Smooth muscle cell of bladder (primary cell): ENCODE data around the gene GRIN1. TPM values are rescaled to one million over a fixed set of nuclear protein-coding genes. Genes with fewer than 3 reads are reported as not detected.

ENCODE experiments used
- total RNA-seq: library from RNA; depleted of rRNA; stranded (reverse); fragments of >200 nt; gene quantifications from 2 replicates; pipeline ENCODE4 v1.2.3, GENCODE V29; 2014

Gene GRIN1
- under 0.01 TPM in 1 of 2 replicates, not detected in the other for total RNA-seq

DNA sequence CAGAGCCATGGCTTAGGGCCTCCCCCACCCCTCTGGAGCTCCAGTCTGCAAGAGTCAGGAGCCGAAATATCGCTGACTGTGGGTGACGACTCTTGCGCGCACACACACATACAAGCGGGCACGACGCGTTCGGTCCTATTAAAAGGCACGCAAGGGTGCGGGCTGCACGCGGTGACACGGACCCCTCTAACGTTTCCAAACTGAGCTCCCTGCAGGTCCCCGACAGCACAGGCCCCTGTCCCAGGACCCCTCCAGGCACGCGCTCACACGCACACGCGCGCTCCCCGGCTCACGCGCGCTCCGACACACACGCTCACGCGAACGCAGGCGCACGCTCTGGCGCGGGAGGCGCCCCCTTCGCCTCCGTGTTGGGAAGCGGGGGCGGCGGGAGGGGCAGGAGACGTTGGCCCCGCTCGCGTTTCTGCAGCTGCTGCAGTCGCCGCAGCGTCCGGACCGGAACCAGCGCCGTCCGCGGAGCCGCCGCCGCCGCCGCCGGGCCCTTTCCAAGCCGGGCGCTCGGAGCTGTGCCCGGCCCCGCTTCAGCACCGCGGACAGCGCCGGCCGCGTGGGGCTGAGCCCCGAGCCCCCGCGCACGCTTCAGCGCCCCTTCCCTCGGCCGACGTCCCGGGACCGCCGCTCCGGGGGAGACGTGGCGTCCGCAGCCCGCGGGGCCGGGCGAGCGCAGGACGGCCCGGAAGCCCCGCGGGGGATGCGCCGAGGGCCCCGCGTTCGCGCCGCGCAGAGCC, at the start of gene GRIN1:
Gene GRIN1, plus strand, starts transcription at position 433 of the 746 bp plus-strand sequence. CDS start 333 bp downstream, outside the sequence.

GRCh38 chr9:137114613-137115393, 24.2 kb upstream of the GRIN1 start, which contains the start of gene DPP7:
Gene DPP7 (minus strand): TSS chr9:137114733. CDS start chr9:137114713, 20 bp downstream.

DNA sequence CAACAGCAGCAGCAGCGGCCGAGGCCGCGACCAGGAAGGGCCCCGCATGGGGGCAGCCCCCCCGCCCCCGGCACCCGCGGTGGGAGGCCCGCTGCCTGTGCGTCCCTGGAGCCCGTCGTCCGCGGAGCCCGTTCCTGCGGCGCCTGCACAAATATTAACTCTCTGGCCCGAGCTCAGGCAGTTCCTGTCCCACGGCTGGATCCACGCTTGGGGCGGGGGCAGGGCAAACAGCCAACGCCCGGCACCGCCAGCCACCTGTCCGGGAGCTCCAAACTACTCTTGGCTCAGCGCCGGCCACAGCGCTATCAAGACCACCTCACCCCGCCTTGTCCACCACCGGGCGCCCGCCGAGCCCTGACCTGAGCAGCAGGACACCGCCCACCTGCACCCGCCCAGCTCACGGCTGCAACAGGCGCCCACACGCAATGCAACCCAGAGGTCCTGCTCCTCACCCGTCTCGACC, 31.0 kb downstream of the GRIN1 start, which contains the start of gene LRRC26:
Gene LRRC26, minus strand, starts transcription at position 156 of the 463 bp plus-strand sequence. Its CDS starts 108 bp downstream, at position 48.

DNA sequence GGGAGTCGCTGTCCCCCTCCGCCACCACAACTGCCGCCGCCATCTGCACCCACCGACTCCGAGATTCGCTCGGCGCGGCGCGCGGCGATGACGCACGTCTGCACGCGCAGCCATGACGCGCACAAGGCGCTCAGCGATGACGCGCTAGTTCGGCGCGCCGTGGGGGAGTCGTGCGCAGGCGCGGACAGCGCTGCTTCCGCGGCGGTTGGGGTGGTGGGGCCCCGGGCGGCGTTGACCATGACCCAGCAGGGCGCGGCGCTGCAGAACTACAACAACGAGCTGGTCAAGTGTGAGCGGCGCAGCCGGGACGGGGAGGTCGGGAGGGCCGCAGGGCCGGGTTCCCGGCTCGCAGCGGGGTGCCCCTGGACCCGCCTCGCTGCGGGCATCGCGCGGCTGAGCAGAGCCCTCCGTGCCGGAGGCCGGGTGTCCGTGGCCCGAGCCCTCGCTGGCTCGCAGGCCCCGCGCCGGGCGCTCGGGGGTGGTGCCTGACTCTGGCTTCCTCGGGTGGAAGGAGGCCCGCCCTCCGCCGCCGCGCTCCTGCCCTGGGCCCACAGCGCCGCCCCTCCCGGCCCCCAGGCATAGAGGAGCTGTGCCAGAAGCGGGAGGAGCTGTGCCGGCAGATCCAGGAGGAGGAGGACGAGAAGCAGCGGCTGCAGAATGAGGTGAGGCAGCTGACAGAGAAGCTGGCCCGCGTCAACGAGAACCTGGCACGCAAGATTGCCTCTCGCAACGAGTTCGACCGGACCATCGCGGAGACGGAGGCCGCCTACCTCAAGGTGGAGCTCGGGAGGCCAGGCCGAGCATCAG, 49.7 kb downstream of the GRIN1 start, which contains the start of the genes ANAPC2 and SSNA1:
Gene ANAPC2, minus strand, starts transcription at position 71 of the 807 bp plus-strand sequence. Its CDS starts 28 bp downstream, at position 43.
Gene SSNA1, plus strand, starts transcription at position 187 of the 807 bp plus-strand sequence. Its CDS starts 51 bp downstream, at position 238.

DNA sequence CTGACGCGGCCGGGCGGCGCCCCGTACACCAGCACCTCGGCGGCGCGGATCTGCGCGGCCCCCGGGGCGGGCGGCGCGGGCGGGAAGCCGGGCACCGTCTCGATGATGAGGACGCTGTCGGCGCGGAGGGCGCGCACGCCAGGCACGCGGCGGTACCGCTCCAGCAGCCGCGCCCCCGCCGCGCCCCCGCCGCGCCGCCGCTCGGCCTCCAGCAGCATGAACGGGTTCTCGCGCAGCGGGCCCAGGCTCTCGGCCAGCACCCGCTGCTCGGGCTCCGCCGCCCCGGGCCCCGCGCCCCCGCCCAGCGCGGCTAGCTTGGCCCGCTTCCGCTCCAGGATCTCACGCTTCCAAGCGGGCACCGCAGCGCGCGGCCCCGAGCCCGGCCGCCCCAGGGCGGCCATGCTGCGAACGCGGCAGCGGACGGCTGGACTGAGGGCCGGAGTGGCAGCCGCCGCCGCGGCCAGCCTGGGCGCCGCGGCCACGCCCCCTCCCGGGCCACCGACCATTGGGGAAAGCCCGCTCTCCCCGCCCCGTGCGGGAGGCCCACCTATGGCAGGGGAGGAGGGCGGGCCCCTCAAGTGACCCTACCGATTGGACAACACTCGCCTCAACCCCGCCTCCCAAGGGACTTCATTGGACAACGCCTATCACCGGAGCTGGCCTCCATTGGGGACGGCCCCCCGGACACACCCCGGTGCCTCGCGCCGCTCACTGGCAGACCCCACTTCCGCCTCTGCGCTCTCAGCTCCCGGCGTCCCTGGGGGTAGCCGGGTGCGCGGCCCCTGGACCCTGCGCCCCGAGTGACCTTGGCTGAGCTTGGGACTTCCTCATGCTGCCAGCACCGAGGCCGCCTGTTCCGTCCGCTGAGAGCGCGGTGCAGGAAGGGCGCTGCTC, 61.6 kb downstream of the GRIN1 start, which contains the start of gene TPRN:
Gene TPRN, minus strand, starts transcription at position 431 of the 894 bp plus-strand sequence. Its CDS starts 30 bp downstream, at position 401.

DNA sequence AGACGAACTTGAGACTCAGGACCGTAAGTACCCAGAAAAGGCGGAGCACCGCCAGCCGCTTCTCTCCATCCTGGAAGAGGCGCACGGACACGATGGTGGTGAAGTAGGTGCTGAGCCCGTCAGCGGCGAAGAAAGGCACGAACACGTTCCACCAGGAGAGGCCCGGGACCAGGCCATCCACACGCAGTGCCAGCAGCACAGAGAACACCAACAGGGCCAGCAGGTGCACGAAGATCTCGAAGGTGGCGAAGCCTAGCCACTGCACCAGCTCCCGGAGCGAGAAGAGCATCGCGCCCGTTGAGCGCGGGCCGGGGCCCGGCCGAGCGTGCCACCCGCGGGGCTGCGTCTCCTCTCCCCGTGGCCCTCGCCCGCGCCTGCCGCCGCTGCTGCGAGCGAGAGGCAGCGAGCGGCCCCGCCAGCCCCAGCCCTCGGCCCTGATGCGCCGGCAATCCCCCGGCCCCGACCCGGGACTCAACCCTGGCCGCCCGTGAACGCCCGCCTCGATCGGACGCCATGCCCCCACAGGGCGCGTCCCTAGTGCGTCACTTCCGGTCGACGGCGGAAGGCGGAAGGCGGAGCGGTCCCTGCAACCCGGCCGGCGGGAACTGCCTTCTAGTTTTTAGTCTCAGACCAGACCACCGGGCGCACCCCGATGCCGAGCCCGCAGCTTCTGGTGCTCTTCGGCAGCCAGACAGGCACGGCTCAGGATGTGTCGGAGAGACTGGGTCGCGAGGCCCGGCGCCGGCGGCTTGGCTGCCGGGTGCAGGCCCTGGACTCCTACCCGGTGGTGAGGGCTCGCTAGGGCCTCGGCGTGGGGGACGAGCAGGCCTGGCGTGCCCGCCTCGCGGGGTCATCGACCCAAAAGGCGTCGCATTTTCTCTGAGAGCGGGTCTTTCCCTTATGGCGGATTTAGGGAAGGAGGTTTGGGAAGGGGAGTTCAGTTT, 66.4 kb downstream of the GRIN1 start, which contains the start of the genes NDOR1 and TMEM203:
Gene NDOR1, plus strand, starts transcription at position 575 of the 944 bp plus-strand sequence. Its CDS starts 78 bp downstream, at position 653.
Gene TMEM203, minus strand, starts transcription at position 523 of the 944 bp plus-strand sequence. Its CDS starts 234 bp downstream, at position 289.

Other genes with a start within 250 kb of the GRIN1 start
- 116 and 152 TPM in 2 replicates for gene FBXW5, start 194.4 kb upstream of the GRIN1 start, total RNA-seq
- gene C8G, start 193.9 kb upstream of the GRIN1 start, total RNA-seq, result 0.14 TPM in 1 of 2 replicates, not detected in the other
- 0.28 TPM in 1 of 2 replicates, not detected in the other for gene LCN12, start 186.9 kb upstream of the GRIN1 start, total RNA-seq
- 2.3 and 14.1 TPM in 2 replicates for gene PTGDS, start 161.7 kb upstream of the GRIN1 start, total RNA-seq
- gene LCNL1, start 156.2 kb upstream of the GRIN1 start, total RNA-seq, result 0.57 and 3.4 TPM in 2 replicates
- gene PAXX, start 146.7 kb upstream of the GRIN1 start, total RNA-seq, result 6.6 and 7.5 TPM in 2 replicates
- 5.0 and 7.8 TPM in 2 replicates for gene CLIC3, start 142.6 kb upstream of the GRIN1 start, total RNA-seq
- gene ABCA2, start 110.9 kb upstream of the GRIN1 start, total RNA-seq, result 11.9 and 20.0 TPM in 2 replicates
- gene FUT7, start 107.1 kb upstream of the GRIN1 start, total RNA-seq, result not detected in 2 replicates
- gene NPDC1, start 93.0 kb upstream of the GRIN1 start, total RNA-seq, result 12.1 and 18.4 TPM in 2 replicates
- gene ENTPD2, start 85.1 kb upstream of the GRIN1 start, total RNA-seq, result not detected in 2 replicates
- 0.43 and 0.55 TPM in 2 replicates for gene SAPCD2, start 68.6 kb upstream of the GRIN1 start, total RNA-seq
- 7.7 and 14.3 TPM in 2 replicates for gene UAP1L1, start 61.6 kb upstream of the GRIN1 start, total RNA-seq
- gene MAN1B1, start 52.2 kb upstream of the GRIN1 start, total RNA-seq, result 73.2 and 87.0 TPM in 2 replicates
- 68.8 and 81.6 TPM in 2 replicates for gene DPP7, start 24.4 kb upstream of the GRIN1 start, total RNA-seq
- gene LRRC26, start 30.9 kb downstream of the GRIN1 start, total RNA-seq, result not detected in 2 replicates
- not detected in 2 replicates for gene TMEM210, start 32.9 kb downstream of the GRIN1 start, total RNA-seq
- 15.2 and 23.7 TPM in 2 replicates for gene ANAPC2, start 49.4 kb downstream of the GRIN1 start, total RNA-seq
- 60.9 and 66.0 TPM in 2 replicates for gene SSNA1, start 49.5 kb downstream of the GRIN1 start, total RNA-seq
- gene TPRN, start 61.6 kb downstream of the GRIN1 start, total RNA-seq, result 4.1 and 4.8 TPM in 2 replicates
- gene TMEM203, start 66.5 kb downstream of the GRIN1 start, total RNA-seq, result 25.6 and 37.7 TPM in 2 replicates
- gene NDOR1, start 66.5 kb downstream of the GRIN1 start, total RNA-seq, result 2.3 and 2.9 TPM in 2 replicates
- under 0.01 and 0.18 TPM in 2 replicates for gene RNF208, start 83.1 kb downstream of the GRIN1 start, total RNA-seq
- 0.18 and 0.57 TPM in 2 replicates for gene CYSRT1, start 86.0 kb downstream of the GRIN1 start, total RNA-seq
- not detected in 2 replicates for gene RNF224, start 88.3 kb downstream of the GRIN1 start, total RNA-seq
- not detected in 2 replicates for gene SLC34A3, start 91.7 kb downstream of the GRIN1 start, total RNA-seq
- gene TUBB4B, start 102.1 kb downstream of the GRIN1 start, total RNA-seq, result 101 and 110 TPM in 2 replicates
- not detected in 2 replicates for gene STPG3, start 112.1 kb downstream of the GRIN1 start, total RNA-seq
- gene NELFB, start 116.2 kb downstream of the GRIN1 start, total RNA-seq, result 30.2 and 47.7 TPM in 2 replicates
- 11.0 and 13.5 TPM in 2 replicates for gene TOR4A, start 138.6 kb downstream of the GRIN1 start, total RNA-seq
- gene NRARP, start 163.1 kb downstream of the GRIN1 start, total RNA-seq, result 0.09 and 0.14 TPM in 2 replicates